ENCODE measurements around the gene CELF1.

- TF ChIP-seq EZH2 (IDR thresholded peaks at IDR 0.05; ENCODE audit: borderline replicate concordance, low read length) (no peak), CTCF (conservative IDR thresholded peaks at IDR 0.05 in 1 of 2, IDR thresholded peaks at IDR 0.05 in 1 of 2; ENCODE audit: extremely low read depth in 1 of 2, insufficient read depth in 1 of 2, low read depth in 1 of 2, low read length in 2 of 2) (no peak)
Observed at GRCh38 chr11:47469361-47470179, 83.4 kb downstream of the CELF1 start.

All from mammary epithelial cell (primary cell).